Activated CD8-positive, alpha-beta memory T cell treated with anti-CD3 and anti-CD28 coated beads, Interleukin-2, amount 50 U/mL, for 1 hour (primary cell): Measurements from ENCODE around the gene AK1.

Source experiments
- DNase-seq: peaks from one replicate; pipeline ENCODE4 v3.0.0-alpha.2; 2020; ENCODE audit errors: extremely low read depth

AK1 gene

DNA sequence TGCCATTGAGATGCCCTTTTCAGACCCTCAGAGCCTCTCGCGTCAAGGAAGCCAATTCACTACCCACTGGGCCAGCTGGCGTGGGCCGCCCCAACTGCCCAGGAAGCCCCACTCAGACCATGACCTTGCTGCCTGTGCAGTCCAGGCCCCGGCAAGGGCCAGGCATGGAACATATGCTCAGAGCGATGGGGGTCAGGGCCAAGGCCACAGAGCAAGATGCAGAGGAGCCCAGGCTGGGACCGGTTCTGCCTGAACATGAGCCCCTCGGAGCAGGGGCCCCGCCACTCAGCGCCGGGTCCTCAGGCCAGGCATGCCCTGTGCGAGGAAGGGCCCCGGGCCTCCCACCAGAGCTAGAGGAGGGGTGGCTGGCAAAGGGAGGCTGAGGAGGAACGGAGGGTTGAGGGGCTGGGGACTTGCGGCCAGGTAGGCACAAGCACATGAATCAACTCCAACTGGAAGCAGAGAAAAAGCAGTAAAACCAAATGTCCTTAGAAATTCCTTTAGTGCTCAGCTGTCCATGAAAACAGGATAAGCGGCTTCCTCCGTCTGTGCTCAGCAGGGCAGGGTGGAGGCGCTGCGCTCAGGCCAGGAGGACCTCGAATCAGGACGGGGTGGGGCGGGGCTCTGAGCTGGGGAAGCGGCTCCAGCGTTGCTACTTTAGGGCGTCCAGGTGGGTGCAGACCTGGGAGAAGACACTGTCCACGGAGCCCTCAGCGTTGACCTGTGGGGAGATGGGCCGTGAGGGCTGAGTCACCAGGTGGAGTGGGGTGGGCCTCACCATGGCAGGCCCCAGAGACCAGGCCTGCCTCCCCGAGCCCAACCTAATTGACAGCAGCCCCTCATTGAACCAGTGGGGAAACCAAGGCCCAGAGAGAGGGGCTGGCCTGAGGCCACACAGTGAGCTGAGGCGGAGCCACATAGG is 9.9 kb downstream of the AK1 start:
- DNase-seq = no peak

DNA sequence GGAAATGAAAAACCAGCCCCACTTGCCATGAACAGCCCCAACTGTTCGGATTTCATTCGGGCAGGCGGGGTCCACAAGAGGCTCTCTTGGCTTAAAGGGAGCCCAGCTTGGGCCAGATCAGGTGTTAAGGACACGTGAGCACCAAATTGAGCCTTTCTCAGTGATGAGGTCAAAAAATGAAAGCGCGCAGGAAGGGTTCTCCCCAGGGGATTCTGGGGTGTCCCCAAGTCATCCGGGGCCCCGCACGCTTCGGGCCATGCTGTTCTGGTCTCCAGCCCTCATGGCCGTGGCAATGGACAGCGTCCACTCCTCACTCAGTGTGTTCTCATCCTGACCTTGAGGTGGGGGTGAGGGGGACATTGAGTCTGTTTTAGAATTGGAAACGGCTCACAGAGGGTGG is 10.9 kb downstream of the AK1 start:
- DNase-seq = no peak

DNA sequence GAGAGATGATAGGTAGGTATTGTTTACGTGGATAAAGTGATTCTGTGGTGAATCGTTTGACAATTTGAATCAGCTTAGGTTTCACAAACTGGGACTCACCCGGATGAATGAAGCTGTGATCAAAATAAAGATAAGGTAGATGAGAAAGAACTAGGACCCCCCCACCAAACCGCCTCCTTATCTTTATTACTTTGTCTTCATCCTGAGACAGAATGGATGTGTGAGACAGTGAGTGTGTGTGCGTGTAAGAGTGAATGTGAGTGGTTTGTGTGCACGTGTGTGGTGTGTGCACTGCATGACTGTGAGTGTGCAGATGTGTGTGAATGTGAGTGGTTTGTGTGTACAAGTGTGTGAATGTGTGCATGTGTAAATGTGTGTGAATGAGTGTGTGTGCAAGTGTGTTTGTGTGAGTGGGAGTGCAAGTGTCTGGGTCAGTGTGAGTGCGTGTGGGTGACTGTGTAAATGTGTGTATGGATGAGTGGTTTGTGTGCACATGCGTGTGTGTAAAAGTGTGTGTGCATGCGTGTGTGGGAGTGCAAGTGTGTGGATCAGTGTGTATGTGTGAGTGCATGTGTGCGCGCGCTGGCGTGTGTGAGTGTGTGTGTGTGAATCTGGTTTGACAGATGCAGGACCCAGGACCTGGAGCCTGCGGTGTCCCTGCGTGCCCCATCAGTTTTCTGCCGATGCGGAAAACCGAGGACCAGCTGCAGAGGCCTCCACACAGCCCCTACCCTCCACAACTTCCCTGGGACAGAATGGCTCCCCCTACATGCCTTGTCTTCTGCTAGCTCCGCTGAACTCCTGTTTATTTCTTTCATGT is 11.6 kb downstream of the AK1 start:
- no peak for DNase-seq

DNA sequence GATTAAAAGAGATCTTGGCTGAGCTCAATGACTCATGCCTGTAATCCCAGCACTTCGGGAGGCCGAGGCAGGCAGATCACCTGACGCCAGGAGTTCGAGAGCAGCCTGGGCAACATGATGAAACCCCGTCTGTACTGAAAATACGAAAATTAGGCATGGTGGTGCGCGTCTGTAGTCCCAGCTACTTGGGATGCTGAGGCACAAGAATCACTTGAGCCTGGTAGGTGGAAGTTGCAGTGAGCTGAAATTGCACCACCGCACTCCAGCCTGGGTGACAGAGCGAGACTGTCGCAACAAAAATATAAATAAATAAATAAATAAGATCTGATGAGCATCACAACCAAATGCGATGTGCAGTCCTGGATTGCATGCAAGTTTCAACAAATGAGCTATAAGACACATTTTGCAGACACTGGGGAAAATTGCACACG is 14.3 kb downstream of the AK1 start:
- DNase-seq = no peak

DNA sequence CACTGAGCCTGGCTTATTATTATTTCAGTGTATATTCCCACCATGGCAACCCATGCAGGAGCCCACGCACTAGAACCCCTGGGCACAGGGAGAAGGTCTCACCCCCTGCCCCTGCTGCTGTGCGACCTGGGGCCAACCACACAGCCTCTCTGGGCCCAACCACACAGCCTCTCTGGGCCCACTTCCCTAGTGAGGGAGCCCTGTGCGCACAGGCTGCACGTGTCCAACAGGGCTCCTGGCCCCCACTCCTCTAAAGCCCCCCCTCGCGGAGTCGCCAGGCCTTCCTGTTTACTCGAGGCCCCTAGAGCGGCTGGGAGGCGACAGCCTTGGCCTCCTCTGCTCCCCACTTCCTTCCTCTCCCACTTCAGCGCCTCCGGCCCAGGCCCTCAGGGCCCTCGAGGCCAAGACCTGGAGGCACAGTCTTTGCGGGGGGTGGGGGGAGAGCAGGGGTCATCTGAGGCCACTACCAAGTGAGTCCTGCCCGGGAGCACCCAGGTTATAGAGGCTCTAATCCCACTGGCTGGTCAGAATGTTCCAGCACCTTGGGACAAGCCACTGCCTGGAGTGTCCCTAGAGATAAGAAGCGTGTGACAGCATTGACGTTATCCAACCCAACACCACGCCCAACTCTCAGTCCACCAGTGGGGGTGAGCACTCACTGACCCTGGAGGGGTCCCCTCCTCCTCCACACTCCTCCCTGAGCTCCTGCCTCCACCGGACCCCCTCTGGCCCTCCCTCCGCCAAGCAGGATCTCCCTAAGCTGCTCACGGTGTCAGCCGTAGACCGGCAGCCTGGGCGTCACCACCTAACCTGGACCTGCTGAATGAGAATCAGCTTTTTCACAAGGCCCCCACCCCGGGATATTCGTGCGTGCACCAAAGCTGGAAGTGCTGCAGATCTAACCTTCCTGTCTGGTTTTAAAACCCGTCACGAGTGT is 15.1 kb downstream of the AK1 start:
- DNase-seq = no peak

DNA sequence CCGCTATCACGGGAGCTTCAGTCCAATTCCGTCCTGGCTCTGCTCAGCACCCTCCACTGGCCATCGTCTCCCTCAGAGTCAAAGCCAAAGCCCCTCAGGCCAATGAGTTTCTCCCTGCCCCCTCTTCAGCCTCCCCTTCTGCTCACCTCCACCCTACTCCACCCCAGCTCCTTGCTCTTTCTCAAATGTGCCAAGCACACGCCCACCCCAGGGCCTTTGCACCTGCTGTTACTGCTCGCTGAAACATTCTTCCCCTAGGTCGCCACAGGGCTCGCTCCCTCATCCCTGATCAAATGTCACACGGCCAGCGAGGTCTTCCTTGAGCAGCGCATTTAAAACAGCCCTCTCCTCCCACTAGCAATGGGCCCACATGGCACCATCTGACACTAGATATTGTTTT is 16.7 kb downstream of the AK1 start:
- DNase-seq = no peak

DNA sequence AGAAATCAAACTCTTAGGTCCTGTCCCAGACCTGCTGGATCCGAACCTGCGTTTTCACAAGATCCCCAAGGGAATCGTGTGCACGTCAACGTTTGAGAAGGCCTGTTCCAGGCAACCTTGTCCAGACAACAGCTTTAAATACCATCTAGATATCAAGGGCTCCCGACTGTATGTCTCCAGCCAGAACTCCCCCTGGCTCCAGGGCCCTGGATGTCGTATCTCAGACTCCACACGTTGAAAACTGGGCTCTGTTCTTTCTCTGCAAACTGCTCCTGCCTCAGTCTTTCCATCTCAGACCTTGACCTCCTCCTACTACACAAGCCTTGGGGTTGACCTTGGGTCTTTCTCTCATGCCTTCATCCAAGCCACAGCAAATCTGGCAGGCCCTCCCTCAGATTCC is 17.2 kb downstream of the AK1 start:
- no peak for DNase-seq

DNA sequence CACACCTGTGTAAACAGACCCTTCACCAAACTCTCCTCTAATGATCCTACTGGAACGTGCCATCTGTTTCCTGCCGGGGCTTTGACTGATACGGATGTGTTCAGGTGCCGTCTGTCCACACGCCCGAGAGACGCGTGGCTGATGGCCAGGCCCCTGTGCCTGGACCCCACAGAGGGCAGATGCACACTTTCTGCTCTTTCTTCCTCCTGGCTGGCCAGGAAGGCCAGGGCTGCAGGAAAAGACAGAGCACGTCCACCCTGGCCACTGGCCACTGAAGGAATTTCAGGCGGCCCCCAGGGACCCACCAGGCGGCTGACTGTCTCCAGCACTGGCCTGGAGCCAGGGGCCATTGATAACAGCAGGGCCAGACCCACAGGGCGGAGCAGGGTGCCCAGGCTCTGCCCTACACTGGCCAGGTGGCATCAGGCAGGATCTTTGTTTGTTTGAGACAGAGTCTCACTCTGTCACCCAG is 19.4 kb downstream of the AK1 start:
- no peak for DNase-seq

DNA sequence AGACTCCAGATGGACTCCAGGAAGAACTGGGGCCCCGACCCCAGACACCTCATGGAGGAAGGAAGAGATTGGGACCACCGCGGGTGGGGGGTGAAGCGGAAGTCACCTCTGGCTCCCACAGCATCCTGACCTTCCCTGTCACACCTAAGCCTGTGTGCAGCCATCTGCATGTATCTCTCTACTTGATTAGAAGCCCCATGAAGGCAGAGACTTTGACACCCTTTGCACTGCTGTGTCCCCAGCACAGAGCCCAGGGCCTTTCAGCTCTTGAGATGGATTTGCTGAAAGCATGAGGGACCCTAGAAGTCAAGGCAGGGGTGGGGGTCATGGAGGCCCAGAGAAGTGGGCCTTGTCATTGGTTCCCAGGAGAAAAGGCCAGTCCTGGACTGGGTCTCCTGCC is 20.2 kb downstream of the AK1 start:
- DNase-seq = no peak

DNA sequence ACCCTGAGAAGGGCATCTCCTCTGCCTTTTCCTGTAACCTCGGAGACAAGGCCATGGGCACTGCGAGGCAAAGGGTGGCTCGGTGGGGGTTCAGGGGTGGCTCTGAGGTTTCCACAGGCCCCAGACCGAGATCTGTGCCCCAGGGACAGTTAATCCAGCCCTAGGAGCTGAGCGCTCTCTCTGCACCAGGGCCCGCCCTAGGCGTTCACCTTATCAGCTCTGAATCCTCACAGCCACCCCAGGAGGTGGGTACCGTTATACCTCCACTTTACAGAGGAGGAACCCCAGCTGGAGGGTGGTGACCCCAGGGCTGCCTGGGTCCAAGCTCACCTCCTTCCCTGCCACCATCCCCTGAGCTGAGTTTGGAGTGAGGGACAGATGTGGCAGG is 20.8 kb downstream of the AK1 start:
- no peak for DNase-seq

DNA sequence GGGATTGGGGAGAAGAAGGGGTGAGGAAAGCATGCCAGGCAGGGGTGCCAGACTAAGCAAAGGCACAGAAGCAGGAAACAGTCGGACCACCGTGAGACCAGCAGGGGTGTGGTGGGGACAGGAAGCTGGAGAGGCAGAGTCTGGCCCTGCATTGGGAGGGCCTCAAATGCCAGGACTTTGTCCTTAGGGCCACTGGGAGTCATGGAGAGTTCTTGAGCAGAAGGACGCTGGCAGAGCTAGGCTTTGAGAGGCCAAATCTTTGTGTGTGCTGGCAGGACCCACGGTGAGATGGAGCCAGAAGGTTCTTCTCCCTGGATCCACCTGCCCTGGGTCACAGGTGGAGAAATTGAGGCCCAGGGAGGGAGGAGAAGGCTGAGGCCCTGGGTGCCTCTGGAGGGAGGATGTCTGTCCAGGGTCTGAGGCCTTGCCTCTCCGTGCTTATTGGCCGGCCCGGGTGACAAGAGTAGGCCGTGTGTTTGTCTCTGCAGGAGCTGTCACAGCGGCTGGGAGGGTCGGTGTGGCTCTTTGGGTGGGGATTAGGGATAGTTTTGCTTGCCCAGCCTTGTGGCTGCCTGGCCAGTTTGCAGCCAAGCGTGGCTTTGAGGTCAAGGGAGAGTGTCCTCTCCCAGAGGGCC is 21.3 kb downstream of the AK1 start:
- no peak for DNase-seq

DNA sequence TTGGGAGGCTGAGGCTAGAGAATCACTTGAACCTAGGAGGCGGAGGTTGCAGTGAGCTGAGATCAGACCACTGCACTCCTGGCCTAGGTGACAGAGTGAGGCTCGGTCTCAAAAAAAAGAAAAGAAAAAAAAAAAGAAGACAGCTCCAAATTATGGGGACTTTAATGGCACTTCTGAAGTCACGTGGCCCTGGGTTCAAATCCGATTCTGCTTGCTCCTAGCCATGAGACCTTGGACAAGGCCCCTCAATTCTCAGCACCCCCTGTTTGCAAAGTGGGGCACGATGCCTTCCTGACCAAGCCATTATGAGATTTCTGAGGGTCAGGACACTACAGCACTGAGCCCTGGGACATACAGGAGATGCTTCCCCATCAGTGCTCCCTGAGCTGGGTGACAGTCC is 22.0 kb downstream of the AK1 start:
- DNase-seq = no peak

DNA sequence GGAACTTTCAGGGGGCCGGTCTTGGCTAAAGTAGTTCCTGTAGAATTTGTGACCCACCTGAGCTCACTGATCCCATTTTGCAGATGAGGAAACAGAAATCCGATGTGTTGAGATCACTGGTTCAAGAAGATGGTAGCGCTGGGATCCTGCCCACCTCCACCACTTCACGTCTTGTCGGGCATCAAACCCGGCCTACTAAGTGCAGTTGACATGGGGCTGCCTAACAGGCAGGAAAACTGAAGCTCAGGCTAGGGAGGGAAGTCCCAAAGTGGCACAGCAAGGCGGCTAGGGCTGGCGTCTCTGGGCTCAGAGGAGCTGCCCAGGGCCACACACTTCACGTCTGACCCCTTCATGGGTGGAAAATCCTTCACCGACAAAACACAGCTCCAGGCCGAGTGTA is 22.5 kb downstream of the AK1 start:
- no peak for DNase-seq

DNA sequence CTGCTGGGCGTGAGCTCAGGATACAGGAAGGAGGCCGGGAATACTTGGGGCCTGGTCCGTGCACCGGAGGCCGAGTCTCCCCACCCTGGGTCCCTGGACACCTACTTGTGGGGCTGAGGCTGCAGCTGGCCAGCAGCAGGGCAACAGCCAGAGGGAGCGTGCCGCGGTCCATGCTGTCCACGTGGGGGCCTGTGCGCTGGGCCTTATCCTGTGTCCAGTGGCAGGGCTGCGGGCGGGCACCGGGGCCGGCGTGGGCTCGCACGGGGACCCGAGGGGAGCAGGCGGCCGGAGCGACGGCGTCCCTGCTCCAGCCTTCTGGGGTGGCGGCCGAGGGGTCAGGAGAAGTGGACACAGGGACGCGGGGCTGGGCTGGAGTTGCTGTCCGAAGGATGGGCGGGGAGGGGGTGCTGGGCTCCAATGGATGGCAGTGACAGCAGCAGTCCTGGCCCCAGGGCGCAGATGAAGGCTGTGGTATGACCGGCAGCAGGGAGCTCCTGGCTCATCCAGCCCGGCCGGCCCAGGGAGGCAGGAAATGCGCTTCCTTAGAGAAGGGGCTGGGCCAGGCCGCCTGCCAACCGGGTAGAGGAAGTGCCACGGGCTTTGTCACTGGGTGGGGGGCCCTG is 23.2 kb downstream of the AK1 start, which contains the start of gene ENG:
TSS of gene ENG (minus strand) at position 475 of the 623 bp plus-strand sequence. CDS start at position 172, 303 bp downstream.
- no peak for DNase-seq

DNA sequence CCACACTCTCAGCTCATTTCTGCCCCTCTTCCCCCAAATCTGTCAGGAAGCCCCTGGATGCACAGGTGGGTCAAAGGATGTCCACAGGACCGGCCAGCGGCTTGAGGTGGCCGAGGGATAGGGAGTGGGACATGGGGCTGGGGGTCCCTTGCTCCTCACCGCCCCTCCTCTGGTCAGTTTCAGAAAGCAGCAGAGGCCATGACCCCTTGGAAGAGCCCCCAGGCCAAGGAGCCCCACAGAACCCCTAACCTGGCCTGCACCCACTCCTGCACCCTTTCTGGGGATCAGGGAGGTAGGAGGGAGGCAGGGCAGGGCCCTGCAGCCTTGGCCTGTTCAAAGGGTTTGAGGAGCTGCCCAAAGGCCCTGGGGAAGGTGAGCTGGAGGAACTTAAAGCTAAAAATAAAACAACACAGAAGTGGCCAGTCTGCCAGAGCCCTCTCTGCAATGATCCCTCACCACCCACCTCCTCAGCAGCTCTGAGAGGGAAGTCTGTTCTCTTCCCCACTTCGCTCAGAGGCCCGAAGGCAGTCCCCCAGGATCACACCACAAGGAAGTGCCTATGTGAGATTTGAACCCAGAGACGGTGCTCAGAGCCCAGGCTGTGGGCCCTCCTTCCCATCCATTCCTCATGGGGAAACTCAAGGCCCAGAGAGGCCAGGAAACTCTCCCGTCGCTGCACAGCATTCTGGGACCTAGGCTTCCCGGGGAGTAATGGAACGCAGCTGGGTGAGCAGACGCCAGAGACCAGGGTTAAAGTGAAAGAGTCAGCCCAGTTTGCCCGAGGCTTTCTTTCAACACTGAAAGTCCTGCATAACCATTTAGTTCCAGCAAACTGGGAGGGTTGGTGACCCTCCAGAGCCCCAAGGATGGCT is 23.9 kb downstream of the AK1 start:
- no peak for DNase-seq

DNA sequence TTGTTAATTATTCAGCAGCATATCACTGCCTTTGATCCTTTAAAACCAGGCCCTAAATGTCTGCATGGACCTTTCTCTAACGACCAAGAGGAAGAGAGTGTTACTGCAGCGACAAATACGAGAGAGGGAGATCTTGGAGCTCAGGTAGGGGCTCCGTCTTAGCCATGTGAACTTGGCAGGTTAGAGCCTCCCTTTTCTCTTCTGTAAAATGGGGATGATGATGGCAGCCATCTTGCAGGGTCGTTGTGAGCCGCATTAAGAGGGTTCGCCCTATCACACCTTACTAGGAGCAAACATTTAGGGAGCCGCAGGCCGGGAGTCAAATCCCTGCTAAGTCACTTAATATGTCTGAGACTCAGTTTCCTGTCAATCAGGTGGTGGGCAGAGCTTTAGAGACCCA is 24.6 kb downstream of the AK1 start:
- DNase-seq = no peak

DNA sequence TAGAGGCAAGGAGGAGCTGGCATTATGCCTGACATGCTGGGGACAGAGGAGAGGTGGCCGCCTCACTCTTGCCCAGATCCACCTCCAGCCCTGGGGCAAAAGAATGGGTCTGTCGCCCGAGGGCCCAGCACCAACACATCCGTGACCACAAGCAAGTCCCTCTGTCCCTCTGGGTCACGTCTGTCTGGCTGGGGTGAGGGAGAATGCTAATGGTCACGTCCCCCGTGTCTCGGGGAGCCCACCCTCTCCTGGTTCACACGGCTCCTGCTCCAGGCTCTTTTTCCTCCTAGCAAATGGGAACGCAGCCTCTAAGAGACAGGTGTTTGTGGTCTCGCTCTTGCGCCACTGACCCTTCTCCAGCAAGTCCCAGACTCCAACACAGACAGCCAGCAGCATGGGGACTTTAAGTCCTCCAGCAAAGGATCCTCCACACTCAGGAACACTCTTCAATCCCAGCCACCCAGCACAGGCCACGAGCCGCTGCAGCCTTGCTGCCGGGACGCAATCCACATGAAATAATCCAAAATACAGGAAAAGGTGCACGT is 27.1 kb downstream of the AK1 start:
- no peak for DNase-seq

DNA sequence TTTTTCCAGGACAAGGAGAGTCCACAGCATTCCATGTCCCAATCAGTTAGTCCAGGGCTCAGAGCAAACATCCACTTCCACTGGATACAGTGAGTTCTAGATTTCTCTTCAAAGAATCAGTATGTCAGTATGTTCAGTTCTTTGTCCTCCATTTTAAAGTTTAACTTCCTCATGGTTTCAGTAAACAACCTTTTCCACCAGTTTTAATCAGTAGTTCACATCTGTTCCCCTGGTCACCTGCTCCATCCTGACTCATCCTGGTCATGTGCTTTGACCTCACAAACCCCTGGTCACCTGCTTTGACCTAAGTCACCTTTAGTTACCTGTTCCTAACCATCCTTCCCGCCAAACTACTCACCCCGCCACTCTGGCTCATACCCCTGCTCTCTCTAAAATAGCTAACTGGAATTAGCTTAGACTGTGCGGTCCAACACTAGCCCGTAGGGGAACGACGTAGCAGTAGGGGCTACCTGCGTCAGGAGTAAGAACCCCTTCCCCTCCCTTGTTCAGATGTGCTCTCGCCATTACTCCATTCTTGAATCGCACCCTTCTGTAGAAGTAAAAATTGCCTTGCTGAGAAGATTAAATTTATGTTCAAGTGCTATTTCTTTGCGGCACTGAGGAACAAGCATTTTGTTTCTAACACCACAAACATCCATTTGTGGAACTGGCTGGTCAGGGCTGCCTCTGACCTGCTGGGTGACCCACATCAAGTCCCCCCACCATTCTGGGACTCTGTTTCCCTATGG is 28.5 kb downstream of the AK1 start:
- no peak for DNase-seq
